GM12878 (cell line): Measurements from ENCODE around the gene ENTPD5. TPM values are rescaled to one million over a fixed set of nuclear protein-coding genes. Genes with fewer than 3 reads are reported as not detected.

Experiments
- ATAC-seq: fragments of 200-7000 bp; cut with Tn5 transposase; 3 replicates; pipeline ENCODE4 v1.9.1; 2020; ENCODE audit warnings: mild to moderate bottlenecking, moderate library complexity
- BruUV-seq: library from RNA; stranded (reverse); fragments of 400-500 nt; replicated peaks from 2 replicates; lab custom pipeline; 2021; lab: Mats Ljungman, UMichigan
- CTCF ChIA-PET: fragments of 300-600 bp; sonication (Branson Sonifier 250); formaldehyde crosslinking; extraction: SDS; loops from one replicate; lab custom pipeline; 2021; ENCODE audit warnings: inconsistent platforms; lab: Yijun Ruan, JAX
- POLR2A ChIA-PET: fragments of 350-600 bp; formaldehyde crosslinking; extraction: SDS; loops from one replicate; lab custom pipeline; 2021; ENCODE audit warnings: inconsistent platforms; lab: Charles Lee
- RAD21 ChIA-PET: fragments of 300-600 bp; sonication (Branson Sonifier 250); formaldehyde crosslinking; loops from one replicate; lab custom pipeline; 2023; ENCODE audit warnings: antibody characterized with exemption; ENCODE audit not compliant: unreplicated experiment; lab: Charles Lee
- SMC1A ChIA-PET: fragments of 300-600 bp; sonication (Branson Sonifier 250); formaldehyde crosslinking; loops from one replicate; lab custom pipeline; 2023; ENCODE audit not compliant: unreplicated experiment, uncharacterized antibody; lab: Charles Lee
- DNase-seq: peaks from one replicate; pipeline ENCODE4 v3.0.0-alpha.2; 2011; ENCODE audit warnings: low read depth, low spot score
- FAIRE-seq: peaks from 3 replicates; lab custom pipeline; 2011; peaks lifted over from hg19 to GRCh38; lab: Jason Lieb, UNC
- H2AFZ ChIP-seq: 2 replicates; pipeline ENCODE4 v1.6.0; 2011; ENCODE audit warnings: low read depth, low read length, control low read depth; ENCODE audit not compliant: control insufficient read depth
- H3K27ac ChIP-seq: 2 replicates; pipeline ENCODE4 v1.5.1; 2011; ENCODE audit warnings: control low read depth; ENCODE audit not compliant: control insufficient read depth, insufficient read depth
- H3K27me3 ChIP-seq, 2 experiments: replicated peaks in 1 of 2; 2 replicates each; pipeline versions ENCODE4 v1.6.0 to v1.6.1; 2011; ENCODE audit warnings: low read length in 1 of 2; ENCODE audit not compliant: control insufficient read depth in 2 of 2, insufficient read depth in 2 of 2
- H3K36me3 ChIP-seq, 2 experiments: 2 replicates each; pipeline ENCODE4 v1.5.1; 2011; ENCODE audit warnings: low read length in 1 of 2; ENCODE audit not compliant: control insufficient read depth in 2 of 2, insufficient read depth in 2 of 2
- H3K4me1 ChIP-seq: 2 replicates; pipeline ENCODE4 v1.6.1; 2011; ENCODE audit warnings: mild to moderate bottlenecking, low read length, moderate library complexity, mixed read lengths; ENCODE audit not compliant: control insufficient read depth, insufficient read depth
- H3K4me2 ChIP-seq: 2 replicates; pipeline ENCODE4 v1.6.0; 2011; ENCODE audit warnings: control low read depth; ENCODE audit not compliant: control insufficient read depth, insufficient read depth
- H3K4me3 ChIP-seq: fragments of 200-600 bp; sonication (generic); 2 replicates; pipeline ENCODE4 v1.5.1; 2016
- H3K79me2 ChIP-seq: 2 replicates; pipeline ENCODE4 v1.6.0; 2011; ENCODE audit warnings: low read length; ENCODE audit not compliant: control insufficient read depth, insufficient read depth
- H3K9ac ChIP-seq: 2 replicates; pipeline ENCODE4 v1.8.0; 2011; ENCODE audit warnings: low read length, control low read depth, mixed read lengths; ENCODE audit not compliant: control insufficient read depth, insufficient read depth
- H3K9me3 ChIP-seq: replicated peaks from 3 replicates; pipeline ENCODE4 v1.5.1; 2011; ENCODE audit warnings: mild to moderate bottlenecking, low read length; ENCODE audit not compliant: control insufficient read depth, insufficient read depth
- H4K20me1 ChIP-seq: 2 replicates; pipeline ENCODE4 v1.6.0; 2011; ENCODE audit not compliant: control insufficient read depth, insufficient read depth
- ATF7 ChIP-seq: fragments of 450-650 bp; IDR thresholded peaks from 2 replicates; pipeline ENCODE4 v1.6.1; 2016; ENCODE audit warnings: low read depth, mild to moderate bottlenecking
- CREB1 ChIP-seq: IDR thresholded peaks from 2 replicates; pipeline ENCODE4 v1.6.1; 2012; ENCODE audit warnings: low read depth, mild to moderate bottlenecking, inconsistent platforms
- FOXM1 ChIP-seq: IDR thresholded peaks from 2 replicates; pipeline ENCODE4 v1.6.1; 2012; ENCODE audit warnings: low read depth, mild to moderate bottlenecking, inconsistent platforms, low read length, moderate library complexity
- GABPA ChIP-seq: IDR thresholded peaks from 2 replicates; pipeline ENCODE4 v1.6.1; 2014; ENCODE audit warnings: antibody characterized with exemption, low read depth, mild to moderate bottlenecking, inconsistent platforms
- MYB ChIP-seq: fragments of 150-350 bp; IDR thresholded peaks from 2 replicates; pipeline ENCODE4 v1.6.1; 2014; ENCODE audit warnings: mild to moderate bottlenecking, low read depth, low read length, borderline replicate concordance
- MYC ChIP-seq: IDR thresholded peaks from 2 replicates; pipeline ENCODE4 v1.6.1; 2011; ENCODE audit warnings: mild to moderate bottlenecking, low read length, moderate library complexity, inconsistent platforms; ENCODE audit not compliant: insufficient read depth, insufficient replicate concordance, insufficient read length, severe bottlenecking
- PAX8 ChIP-seq: fragments of 450-650 bp; IDR thresholded peaks from 2 replicates; pipeline ENCODE4 v1.6.1; 2017; ENCODE audit warnings: mild to moderate bottlenecking, moderate library complexity
- POLR2AphosphoS2 ChIP-seq: IDR thresholded peaks from 2 replicates; pipeline ENCODE4 v1.6.1; 2011; ENCODE audit warnings: low read depth, mild to moderate bottlenecking, low read length, improper control_type of control experiment, moderate library complexity
- SP1 ChIP-seq: IDR thresholded peaks from one replicate; pipeline ENCODE4 v1.6.1; 2011; ENCODE audit warnings: low read depth, low read length
- SUPT20H ChIP-seq: IDR thresholded peaks from 2 replicates; pipeline ENCODE4 v1.6.1; 2011; ENCODE audit warnings: low read depth, mild to moderate bottlenecking, low read length, moderate library complexity, borderline replicate concordance; ENCODE audit not compliant: control insufficient read depth
- WGBS: methylation state at CpG from one replicate; pipeline ENCODE4 v1.1.6; 2016; ENCODE audit warnings: low lambda C conversion rate; ENCODE audit not compliant: insufficient replicate concordance, insufficient coverage; ENCODE audit errors: missing lambda C conversion rate; 5-methylcytosine and 5-hydroxymethylcytosine counted together
- in situ Hi-C: fragments of 300-500 bp; cut with MboI; formaldehyde crosslinking; loops from 9 replicates; pipeline ENCODE4 v1.14.3; 2018; ENCODE audit warnings: mixed read lengths
- intact Hi-C: fragments of 100-400 bp; cut with micrococcal nuclease; formaldehyde crosslinking; loops from one replicate; pipeline ENCODE4 v1.14.2; 2022; ENCODE audit not compliant: unreplicated experiment
- polyA plus RNA-seq, 11 experiments: library from polyadenylated mRNA; depleted of rRNA in 4 of 11; unstranded in 6 of 11; stranded (reverse) in 5 of 11; fragments of >200 nt; fragmentation: Nextera tagmentation in 4 of 11; fragmentation: Illumina TruSeq in 1 of 11; extraction: Ambion mirVana in 4 of 11; extraction: Trizol in 1 of 11; gene quantifications; 1 replicate in 1 of 11; 2 replicates in 10 of 11; pipeline versions ENCODE4 v1.2.1 to v1.2.3, GENCODE V29; 2011 to 2016; ENCODE audit warnings: inconsistent platforms in 2 of 11, missing spikeins in 2 of 11, low read depth in 1 of 11
- total RNA-seq, 4 experiments: library from RNA; depleted of rRNA in 3 of 4; stranded (reverse); fragments of >200 nt in 3 of 4; fragmentation: Illumina TruSeq in 1 of 4; extraction: Trizol in 1 of 4; gene quantifications; 2 replicates each; pipeline versions ENCODE4 v1.2.1 to v1.2.3, GENCODE V29; 2013 to 2021
- TF ChIP-seq, protein P1 (sequence below), 3 experiments: IDR thresholded peaks in 2 of 3; conservative IDR thresholded peaks in 1 of 3; 2 replicates each; pipeline ENCODE4 v1.5.1; 2011; ENCODE audit warnings: low read depth in 3 of 3, low read length in 3 of 3, mild to moderate bottlenecking in 3 of 3, control low read depth in 2 of 3, moderate library complexity in 2 of 3, inconsistent platforms in 1 of 3, mixed read lengths in 1 of 3; ENCODE audit not compliant: control insufficient read depth in 2 of 3, insufficient read depth in 1 of 3; ENCODE audit errors: extremely low read depth in 1 of 3

Gene ENTPD5
- total and polyA plus RNA-seq, 10 of the 15 experiments (the other 5 are each of a cell fraction or from before 2014, with no cell fraction given) = 2.4 to 9.9 (median 7.6) TPM

DNA sequence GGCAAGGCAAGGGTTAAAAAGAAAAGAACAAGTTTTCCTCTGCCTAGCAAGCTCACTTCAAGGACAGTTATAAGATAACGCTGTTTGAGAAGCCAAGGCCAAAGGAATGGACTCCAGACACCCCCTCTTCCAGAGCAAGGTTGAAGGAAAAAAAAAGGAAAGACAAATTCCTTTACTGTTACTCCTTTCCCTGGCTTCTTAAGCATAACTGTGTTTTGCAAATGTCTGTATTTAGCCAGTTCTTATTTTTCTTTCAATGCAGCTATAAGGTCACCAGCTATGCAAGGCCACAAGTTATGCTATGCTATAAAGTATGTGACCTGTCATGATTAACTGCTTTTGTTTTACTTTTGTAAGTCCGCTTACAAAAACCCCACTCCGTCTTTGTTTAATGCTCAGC lies 105.8 kb downstream of the ENTPD5 start:
- no TSS peak for BruUV-seq
- H3K4me1 ChIP-seq = no peaks in the 10 kb centered on the region
- no peak overlapping the region for H3K27ac ChIP-seq
- H3K27me3 ChIP-seq = no peaks in the 10 kb centered on the region
- RAD21 ChIA-PET = no interaction called here
- 98% methylated on average over 3 of the region's 3 CpGs for WGBS
- ATAC-seq = no peak
- no peak for DNase-seq
- H4K20me1 ChIP-seq = no peaks in the 10 kb centered on the region
- no peaks in the 10 kb centered on the region for H3K79me2 ChIP-seq
- no peak overlapping the region for H3K4me3 ChIP-seq
- FAIRE-seq = no peak
- in situ Hi-C loops (no loop called here), intact Hi-C loops (no loop called here)
- CTCF ChIA-PET = interaction anchor here (1.0 kb wide), 1 partner anchor 27 kb away, joined by 3 read pairs; the partner anchor contains the start of gene ZNF410
- no peak overlapping the region for H3K9ac ChIP-seq
- H3K36me3 ChIP-seq = peaks cover 6 to 26% of the 10 kb centered on the region in 2 experiments
- SMC1A ChIA-PET = interaction anchor here (1.1 to 1.4 kb wide), 2 partner anchors 18 to 269 kb away, joined by 3 read pairs; no protein-coding TSS in a partner anchor
- TF ChIP-seq PAX8 (no peak), CREB1 (no peak), GABPA (no peak), ATF7 (no peak), SUPT20H (no peak), SP1 (no peak), MYB (no peak), POLR2AphosphoS2 (no peak), FOXM1 (no peak), MYC (no peak)
- TF ChIP-seq, protein P1, sequence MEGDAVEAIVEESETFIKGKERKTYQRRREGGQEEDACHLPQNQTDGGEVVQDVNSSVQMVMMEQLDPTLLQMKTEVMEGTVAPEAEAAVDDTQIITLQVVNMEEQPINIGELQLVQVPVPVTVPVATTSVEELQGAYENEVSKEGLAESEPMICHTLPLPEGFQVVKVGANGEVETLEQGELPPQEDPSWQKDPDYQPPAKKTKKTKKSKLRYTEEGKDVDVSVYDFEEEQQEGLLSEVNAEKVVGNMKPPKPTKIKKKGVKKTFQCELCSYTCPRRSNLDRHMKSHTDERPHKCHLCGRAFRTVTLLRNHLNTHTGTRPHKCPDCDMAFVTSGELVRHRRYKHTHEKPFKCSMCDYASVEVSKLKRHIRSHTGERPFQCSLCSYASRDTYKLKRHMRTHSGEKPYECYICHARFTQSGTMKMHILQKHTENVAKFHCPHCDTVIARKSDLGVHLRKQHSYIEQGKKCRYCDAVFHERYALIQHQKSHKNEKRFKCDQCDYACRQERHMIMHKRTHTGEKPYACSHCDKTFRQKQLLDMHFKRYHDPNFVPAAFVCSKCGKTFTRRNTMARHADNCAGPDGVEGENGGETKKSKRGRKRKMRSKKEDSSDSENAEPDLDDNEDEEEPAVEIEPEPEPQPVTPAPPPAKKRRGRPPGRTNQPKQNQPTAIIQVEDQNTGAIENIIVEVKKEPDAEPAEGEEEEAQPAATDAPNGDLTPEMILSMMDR (IDR thresholded peaks at IDR 0.05 in 2 of 3, conservative IDR thresholded peaks at IDR 0.05 in 1 of 3; ENCODE audit: control insufficient read depth in 2 of 3, extremely low read depth in 1 of 3, insufficient read depth in 1 of 3, low read depth in 3 of 3, low read length in 3 of 3) = no peak
- H3K4me2 ChIP-seq = no peak overlapping the region
- POLR2A ChIA-PET = interaction anchor here (0.9 kb wide), 1 partner anchor 17 kb away, joined by 3 read pairs; no protein-coding TSS in a partner anchor
- no peak overlapping the region for H2AFZ ChIP-seq
- no peaks in the 10 kb centered on the region for H3K9me3 ChIP-seq
